Measurements from ENCODE around the gene UNC5CL. TPM values are rescaled to one million over a fixed set of nuclear protein-coding genes. Genes with fewer than 3 reads are reported as not detected.

Gene UNC5CL
- total and polyA plus RNA-seq, 2 experiments from 2014 or later: 0.87 to 1.2 TPM

DNA sequence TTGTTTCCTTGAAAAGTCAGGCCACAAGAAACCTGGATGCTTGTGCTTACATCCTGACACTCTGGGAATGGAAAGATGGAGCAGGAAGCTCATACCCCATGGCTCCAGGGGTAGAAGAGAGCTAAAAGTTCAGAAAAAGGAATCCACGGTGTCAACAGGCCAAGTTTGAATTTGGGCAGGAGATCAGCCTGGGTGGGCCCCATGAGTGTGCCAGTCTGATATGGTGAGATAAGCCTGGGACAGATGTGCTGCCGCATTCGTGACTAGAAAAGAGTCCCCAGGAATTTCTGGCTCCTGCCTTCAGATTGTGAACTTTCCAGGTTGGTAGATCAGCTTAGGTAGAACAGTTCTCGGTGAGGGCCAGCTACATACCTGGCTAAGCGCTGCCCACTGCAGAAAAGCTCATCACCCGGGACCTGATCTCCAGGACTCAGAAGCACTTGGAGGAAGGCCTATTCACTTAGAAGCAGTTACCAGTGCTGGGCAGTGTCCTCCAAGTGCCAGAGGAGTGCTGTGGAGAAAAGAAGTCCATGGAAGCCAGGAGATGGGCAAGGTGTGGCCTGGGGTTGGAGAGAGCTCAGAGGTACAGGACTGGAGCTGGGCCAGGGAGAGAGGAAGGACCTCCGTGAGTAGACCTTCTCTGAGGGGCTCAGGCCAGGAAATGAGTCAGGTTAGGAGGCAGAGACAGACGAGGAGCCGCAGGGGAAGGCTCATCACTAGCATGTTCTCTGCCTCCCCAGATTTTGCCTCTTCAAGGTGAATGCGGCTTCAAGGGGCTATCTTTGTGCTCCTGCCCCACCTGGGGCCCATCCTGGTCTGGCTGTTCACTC lies 3.4 kb upstream of the UNC5CL start, which contains the start of gene TSPO2 (continued):
- TF ChIP-seq, protein P1, sequence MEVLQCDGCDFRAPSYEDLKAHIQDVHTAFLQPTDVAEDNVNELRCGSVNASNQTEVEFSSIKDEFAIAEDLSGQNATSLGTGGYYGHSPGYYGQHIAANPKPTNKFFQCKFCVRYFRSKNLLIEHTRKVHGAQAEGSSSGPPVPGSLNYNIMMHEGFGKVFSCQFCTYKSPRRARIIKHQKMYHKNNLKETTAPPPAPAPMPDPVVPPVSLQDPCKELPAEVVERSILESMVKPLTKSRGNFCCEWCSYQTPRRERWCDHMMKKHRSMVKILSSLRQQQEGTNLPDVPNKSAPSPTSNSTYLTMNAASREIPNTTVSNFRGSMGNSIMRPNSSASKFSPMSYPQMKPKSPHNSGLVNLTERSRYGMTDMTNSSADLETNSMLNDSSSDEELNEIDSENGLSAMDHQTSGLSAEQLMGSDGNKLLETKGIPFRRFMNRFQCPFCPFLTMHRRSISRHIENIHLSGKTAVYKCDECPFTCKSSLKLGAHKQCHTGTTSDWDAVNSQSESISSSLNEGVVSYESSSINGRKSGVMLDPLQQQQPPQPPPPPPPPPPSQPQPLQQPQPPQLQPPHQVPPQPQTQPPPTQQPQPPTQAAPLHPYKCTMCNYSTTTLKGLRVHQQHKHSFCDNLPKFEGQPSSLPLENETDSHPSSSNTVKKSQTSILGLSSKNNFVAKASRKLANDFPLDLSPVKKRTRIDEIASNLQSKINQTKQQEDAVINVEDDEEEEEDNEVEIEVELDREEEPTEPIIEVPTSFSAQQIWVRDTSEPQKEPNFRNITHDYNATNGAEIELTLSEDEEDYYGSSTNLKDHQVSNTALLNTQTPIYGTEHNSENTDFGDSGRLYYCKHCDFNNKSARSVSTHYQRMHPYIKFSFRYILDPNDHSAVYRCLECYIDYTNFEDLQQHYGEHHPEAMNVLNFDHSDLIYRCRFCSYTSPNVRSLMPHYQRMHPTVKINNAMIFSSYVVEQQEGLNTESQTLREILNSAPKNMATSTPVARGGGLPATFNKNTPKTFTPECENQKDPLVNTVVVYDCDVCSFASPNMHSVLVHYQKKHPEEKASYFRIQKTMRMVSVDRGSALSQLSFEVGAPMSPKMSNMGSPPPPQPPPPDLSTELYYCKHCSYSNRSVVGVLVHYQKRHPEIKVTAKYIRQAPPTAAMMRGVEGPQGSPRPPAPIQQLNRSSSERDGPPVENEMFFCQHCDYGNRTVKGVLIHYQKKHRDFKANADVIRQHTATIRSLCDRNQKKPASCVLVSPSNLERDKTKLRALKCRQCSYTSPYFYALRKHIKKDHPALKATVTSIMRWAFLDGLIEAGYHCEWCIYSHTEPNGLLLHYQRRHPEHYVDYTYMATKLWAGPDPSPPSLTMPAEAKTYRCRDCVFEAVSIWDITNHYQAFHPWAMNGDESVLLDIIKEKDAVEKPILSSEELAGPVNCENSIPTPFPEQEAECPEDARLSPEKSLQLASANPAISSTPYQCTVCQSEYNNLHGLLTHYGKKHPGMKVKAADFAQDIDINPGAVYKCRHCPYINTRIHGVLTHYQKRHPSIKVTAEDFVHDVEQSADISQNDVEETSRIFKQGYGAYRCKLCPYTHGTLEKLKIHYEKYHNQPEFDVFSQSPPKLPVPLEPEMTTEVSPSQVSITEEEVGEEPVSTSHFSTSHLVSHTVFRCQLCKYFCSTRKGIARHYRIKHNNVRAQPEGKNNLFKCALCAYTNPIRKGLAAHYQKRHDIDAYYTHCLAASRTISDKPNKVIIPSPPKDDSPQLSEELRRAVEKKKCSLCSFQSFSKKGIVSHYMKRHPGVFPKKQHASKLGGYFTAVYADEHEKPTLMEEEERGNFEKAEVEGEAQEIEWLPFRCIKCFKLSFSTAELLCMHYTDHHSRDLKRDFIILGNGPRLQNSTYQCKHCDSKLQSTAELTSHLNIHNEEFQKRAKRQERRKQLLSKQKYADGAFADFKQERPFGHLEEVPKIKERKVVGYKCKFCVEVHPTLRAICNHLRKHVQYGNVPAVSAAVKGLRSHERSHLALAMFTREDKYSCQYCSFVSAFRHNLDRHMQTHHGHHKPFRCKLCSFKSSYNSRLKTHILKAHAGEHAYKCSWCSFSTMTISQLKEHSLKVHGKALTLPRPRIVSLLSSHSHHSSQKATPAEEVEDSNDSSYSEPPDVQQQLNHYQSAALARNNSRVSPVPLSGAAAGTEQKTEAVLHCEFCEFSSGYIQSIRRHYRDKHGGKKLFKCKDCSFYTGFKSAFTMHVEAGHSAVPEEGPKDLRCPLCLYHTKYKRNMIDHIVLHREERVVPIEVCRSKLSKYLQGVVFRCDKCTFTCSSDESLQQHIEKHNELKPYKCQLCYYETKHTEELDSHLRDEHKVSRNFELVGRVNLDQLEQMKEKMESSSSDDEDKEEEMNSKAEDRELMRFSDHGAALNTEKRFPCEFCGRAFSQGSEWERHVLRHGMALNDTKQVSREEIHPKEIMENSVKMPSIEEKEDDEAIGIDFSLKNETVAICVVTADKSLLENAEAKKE (CRISPR knock-in tag; IDR thresholded peaks at IDR 0.05): no peak
- TF ChIP-seq STAT1 (IDR thresholded peaks at IDR 0.05; ENCODE audit: unreplicated experiment) (no peak), NANOG (IDR thresholded peaks at IDR 0.05; ENCODE audit: borderline replicate concordance) (no peak), POLR2AphosphoS5 (IDR thresholded peaks at IDR 0.05; ENCODE audit: low read depth) (no peak)

DNA sequence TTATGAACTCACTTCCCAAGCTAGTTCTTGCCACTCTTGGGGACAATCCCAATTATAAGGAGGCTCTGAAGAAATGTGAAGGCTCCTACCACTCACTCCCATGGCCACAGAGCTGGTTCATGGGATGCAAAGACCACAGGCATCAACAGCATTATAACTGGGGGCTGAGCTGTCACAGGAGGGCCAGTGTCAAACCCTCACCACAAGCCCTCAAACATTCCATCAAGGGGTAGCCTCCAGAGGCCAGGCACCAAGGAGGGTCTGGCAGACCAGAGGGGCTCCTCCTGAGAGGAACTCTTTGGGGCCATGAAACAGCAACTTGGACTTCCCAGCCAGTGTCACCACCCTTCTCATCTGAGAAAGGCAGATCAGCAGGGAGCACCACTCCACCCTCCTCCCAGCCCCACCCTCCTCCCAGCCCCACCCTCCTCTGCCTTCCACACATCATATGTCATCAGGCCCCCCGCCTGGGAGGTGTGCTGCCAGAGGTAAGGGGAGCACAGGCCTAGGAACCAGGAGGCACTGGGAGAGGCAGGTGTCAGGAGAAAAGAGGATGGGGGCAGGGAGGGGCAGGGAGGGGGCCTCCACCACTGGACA lies 2.0 kb upstream of the UNC5CL start:
- H4K20me1 ChIP-seq (replicated peaks; ENCODE audit: insufficient read depth): no peaks in the 10 kb centered on the region
- H3K4me1 ChIP-seq (ENCODE audit: insufficient read depth): no peaks in the 10 kb centered on the region; the same call in 1 of the 2 replicates
- no peaks in the 10 kb centered on the region for H3F3A ChIP-seq (replicated peaks; ENCODE audit: low read depth)
- no peak overlapping the region for H3K4me2 ChIP-seq
- H3K27ac Mint-ChIP-seq: no peak overlapping the region
- peaks cover 5% of the 10 kb centered on the region for H3K27me3 Mint-ChIP-seq (ENCODE audit: insufficient read depth, low read depth, poor library complexity)
- no peak for DNase-seq (ENCODE audit: low spot score)
- no peak overlapping the region for H2AFZ ChIP-seq
- H3K36me3 ChIP-seq (ENCODE audit: insufficient read depth): no peaks in the 10 kb centered on the region; the same call in 1 of the 2 replicates
- H3K27me3 ChIP-seq (ENCODE audit: insufficient read depth): no peaks in the 10 kb centered on the region
- TF ChIP-seq CREB1 (CRISPR knock-in tag; IDR thresholded peaks at IDR 0.05; ENCODE audit: low read depth) (no peak), EZH2 (IDR thresholded peaks at IDR 0.05; ENCODE audit: low read depth, unreplicated experiment) (no peak), POLR2AphosphoS5 (IDR thresholded peaks at IDR 0.05; ENCODE audit: low read depth) (no peak), NANOG (IDR thresholded peaks at IDR 0.05; ENCODE audit: borderline replicate concordance) (no peak), ZNF331 (CRISPR knock-in tag; IDR thresholded peaks at IDR 0.05; ENCODE audit: low read depth) (no peak), STAT1 (IDR thresholded peaks at IDR 0.05; ENCODE audit: unreplicated experiment) (no peak)
- H3K4me3 Mint-ChIP-seq: no peak overlapping the region
- ATAC-seq: no peak
- no peaks in the 10 kb centered on the region for H3K36me3 Mint-ChIP-seq (ENCODE audit: low read depth)
- H3K4me3 ChIP-seq: no peak overlapping the region
- peaks cover 13% of the 10 kb centered on the region for H3K4me1 Mint-ChIP-seq
- no peak overlapping the region for H3K27ac ChIP-seq (ENCODE audit: low read depth)
- no peaks in the 10 kb centered on the region for H3K9me2 ChIP-seq (ENCODE audit: insufficient read depth)
- no peaks in the 10 kb centered on the region for H3K9me3 Mint-ChIP-seq
- H3K79me2 ChIP-seq (replicated peaks; ENCODE audit: insufficient read depth): no peaks in the 10 kb centered on the region

Measured in GM23338 (cell line).